Fibroblast of villous mesenchyme (primary cell): ENCODE data around the gene RAD23A. TPM values are rescaled to one million over a fixed set of nuclear protein-coding genes. Genes with fewer than 3 reads are reported as not detected.
"Not testable (repeated sequence)": the region's sequence is repeated elsewhere in the genome, so short reads cannot be mapped to it uniquely, and the experiment has no call there.

Experiments
- DNase-seq: peaks from one replicate; pipeline ENCODE4 v3.0.0-alpha.2; 2010; ENCODE audit warnings: low read depth
- H3K4me3 ChIP-seq: 2 replicates; pipeline ENCODE4 v1.5.1; 2011; ENCODE audit warnings: low read depth, mild to moderate bottlenecking, low read length
- CTCF ChIP-seq: IDR thresholded peaks from 2 replicates; pipeline ENCODE4 v1.5.1; 2012; ENCODE audit warnings: low read depth, mild to moderate bottlenecking, low read length; ENCODE audit not compliant: insufficient read depth
- total RNA-seq: library from RNA; depleted of rRNA; stranded (reverse); fragments of >200 nt; gene quantifications from 2 replicates; pipeline ENCODE4 v1.2.3, GENCODE V29; 2012

Gene RAD23A
- total RNA-seq, 1 donor: 91.1 TPM

- no peak overlapping the region for H3K4me3 ChIP-seq
- no peak for TF ChIP-seq CTCF
- DNase-seq: peak; percentile 35
Observed at GRCh38 chr19:12952488-12953137, 7.0 kb downstream of the RAD23A start.

GRCh38 chr19:12953138-12953798 is 7.6 kb downstream of the RAD23A start:
- no peak for DNase-seq
- no peak for TF ChIP-seq CTCF
- no peak overlapping the region for H3K4me3 ChIP-seq

- no peak for TF ChIP-seq CTCF
- no peak overlapping the region for H3K4me3 ChIP-seq
- DNase-seq: no peak
Observed at GRCh38 chr19:12953799-12954611, 8.3 kb downstream of the RAD23A start.

GRCh38 chr19:12954612-12954962 is 8.9 kb downstream of the RAD23A start:
- TF ChIP-seq CTCF: no peak
- H3K4me3 ChIP-seq: no peak overlapping the region
- no peak for DNase-seq

GRCh38 chr19:12955575-12955974 is 9.9 kb downstream of the RAD23A start:
- H3K4me3 ChIP-seq: peak overlapping the region; percentile 89
- not testable (repeated sequence) for DNase-seq

- DNase-seq: no peak
- no peak for TF ChIP-seq CTCF
- peak overlapping the region; percentile 89 for H3K4me3 ChIP-seq
Observed at GRCh38 chr19:12955996-12956395, 10.3 kb downstream of the RAD23A start.
